KMS-11 (cell line): ENCODE results near the gene NPW.
A peak's percentile ranks its signal among the peaks of the same experiment; 100 is the strongest.

ENCODE experiments used
- H2AFZ ChIP-seq: fragments of 200-600 bp; sonication (generic); 2 replicates; pipeline ENCODE4 v1.6.1; 2016; ENCODE audit warnings: antibody characterized with exemption, mixed run types, low read depth
- H3K27ac ChIP-seq: fragments of 200-600 bp; sonication (generic); 2 replicates; pipeline ENCODE4 v1.6.1; 2016; ENCODE audit warnings: mild to moderate bottlenecking, mixed run types
- H3K27me3 ChIP-seq: fragments of 200-600 bp; sonication (generic); 2 replicates; pipeline ENCODE4 v1.6.1; 2017; ENCODE audit warnings: mild to moderate bottlenecking, low read depth, mixed run types, moderate library complexity; ENCODE audit not compliant: insufficient read depth
- H3K36me3 ChIP-seq: fragments of 200-600 bp; sonication (generic); 2 replicates; pipeline ENCODE4 v1.6.1; 2017; ENCODE audit warnings: mild to moderate bottlenecking, mixed run types; ENCODE audit not compliant: insufficient read depth
- H3K4me1 ChIP-seq: fragments of 200-600 bp; sonication (generic); 2 replicates; pipeline ENCODE4 v1.6.1; 2016; ENCODE audit warnings: mild to moderate bottlenecking, low read depth, mixed run types; ENCODE audit not compliant: poor library complexity, severe bottlenecking
- H3K4me2 ChIP-seq: fragments of 200-600 bp; sonication (generic); 2 replicates; pipeline ENCODE4 v1.7.0; 2016; ENCODE audit warnings: mild to moderate bottlenecking, mixed run types
- H3K4me3 ChIP-seq: fragments of 200-600 bp; sonication (generic); IDR thresholded peaks from 2 replicates; pipeline ENCODE4 v1.6.1; 2017; ENCODE audit warnings: low read depth, low read length, mixed read lengths; ENCODE audit not compliant: insufficient read depth
- H3K79me2 ChIP-seq: fragments of 200-600 bp; sonication (generic); 2 replicates; pipeline ENCODE4 v1.6.1; 2016; ENCODE audit warnings: low read depth, mixed run types; ENCODE audit not compliant: insufficient read depth
- H3K9ac ChIP-seq: fragments of 200-600 bp; sonication (generic); 2 replicates; pipeline ENCODE4 v1.6.1; 2016; ENCODE audit warnings: mild to moderate bottlenecking, mixed run types
- H4K20me1 ChIP-seq: fragments of 200-600 bp; sonication (generic); 2 replicates; pipeline ENCODE4 v1.6.1; 2016; ENCODE audit warnings: mild to moderate bottlenecking, mixed run types; ENCODE audit not compliant: insufficient read depth
- CTCF ChIP-seq: fragments of 200-600 bp; sonication (generic); conservative IDR thresholded peaks from 2 replicates; pipeline ENCODE4 v1.6.1; 2017; ENCODE audit warnings: low read depth, mild to moderate bottlenecking, antibody characterized with exemption, low read length, moderate library complexity, mixed read lengths

NPW gene

GRCh38 chr16:2007081-2007836 lies 12.3 kb upstream of the NPW start:
- Histone ChIP-seq H3K4me2 (peak overlapping the region; percentile 96), H4K20me1 (peaks cover 15% of the 10 kb centered on the region), H3K4me1 (peaks cover 23% of the 10 kb centered on the region), H3K9ac (no peak overlapping the region), H3K36me3 (no peaks in the 10 kb centered on the region), H3K4me3 (no peak overlapping the region), H3K79me2 (peaks cover 56% of the 10 kb centered on the region), H3K27ac (peak overlapping the region; percentile 61; the same call in 1 of the 2 replicates), H2AFZ (no peak overlapping the region), H3K27me3 (no peaks in the 10 kb centered on the region)
- TF ChIP-seq CTCF, result no peak

GRCh38 chr16:2008009-2008526 lies 11.5 kb upstream of the NPW start:
- Histone ChIP-seq H3K9ac (peak overlapping the region; percentile 78; the same call in 1 of the 2 replicates), H3K4me2 (peak overlapping the region; percentile 96), H4K20me1 (peaks cover 15% of the 10 kb centered on the region), H2AFZ (no peak overlapping the region), H3K4me1 (peaks cover 23% of the 10 kb centered on the region), H3K27me3 (no peaks in the 10 kb centered on the region), H3K79me2 (peaks cover 56% of the 10 kb centered on the region), H3K36me3 (no peaks in the 10 kb centered on the region), H3K4me3 (no peak overlapping the region), H3K27ac (peak overlapping the region; percentile 61)
- TF ChIP-seq CTCF, result no peak

- no peak overlapping the region for H3K4me3 ChIP-seq
- peak overlapping the region; percentile 61 for H3K27ac ChIP-seq
- H4K20me1 ChIP-seq, result peaks cover 15% of the 10 kb centered on the region
- peak overlapping the region; percentile 96 for H3K4me2 ChIP-seq
- peak overlapping the region; percentile 54; the same call in 1 of the 2 replicates for H2AFZ ChIP-seq
- peak overlapping the region; percentile 78 for H3K9ac ChIP-seq
- H3K79me2 ChIP-seq, result peaks cover 51% of the 10 kb centered on the region
- peaks cover 23% of the 10 kb centered on the region for H3K4me1 ChIP-seq
- no peaks in the 10 kb centered on the region for H3K27me3 ChIP-seq
- no peak for TF ChIP-seq CTCF
- H3K36me3 ChIP-seq, result no peaks in the 10 kb centered on the region
Observed at GRCh38 chr16:2008631-2009163, 10.9 kb upstream of the NPW start.

- peak overlapping the region; percentile 54; the same call in 1 of the 2 replicates for H2AFZ ChIP-seq
- peaks cover 23% of the 10 kb centered on the region for H3K4me1 ChIP-seq
- no peak overlapping the region for H3K4me3 ChIP-seq
- peak overlapping the region; percentile 78 for H3K9ac ChIP-seq
- peaks cover 50% of the 10 kb centered on the region for H3K79me2 ChIP-seq
- no peak; the same call in 1 of the 2 replicates for TF ChIP-seq CTCF
- peak overlapping the region; percentile 96 for H3K4me2 ChIP-seq
- no peaks in the 10 kb centered on the region for H3K36me3 ChIP-seq
- peak overlapping the region; percentile 61 for H3K27ac ChIP-seq
- H3K27me3 ChIP-seq, result no peaks in the 10 kb centered on the region
- peaks cover 15% of the 10 kb centered on the region for H4K20me1 ChIP-seq
Observed at GRCh38 chr16:2009164-2009711, 10.3 kb upstream of the NPW start.
